SK-MEL-5 (cell line): Measurements from ENCODE around the gene SMARCA4. TPM values are rescaled to one million over a fixed set of nuclear protein-coding genes. Genes with fewer than 3 reads are reported as not detected.

Experiments used
- DNase-seq: peaks from one replicate; pipeline ENCODE4 v3.0.0-alpha.2; 2016; ENCODE audit warnings: low read depth, low spot score
- in situ Hi-C: cut with HindIII; loops from 2 replicates; pipeline ENCODE4 v1.10.0; 2016; ENCODE audit warnings: low sequenced_read_pairs, high pct_unique_total_duplicates, low pct_unique_long_range_greater_than_20kb
- total RNA-seq: library from RNA; depleted of rRNA; stranded (reverse); fragments of >200 nt; shearing (Covaris generic); gene quantifications from 2 replicates; pipeline ENCODE4 v1.2.3, GENCODE V29; 2014

The SMARCA4 gene
- total RNA-seq, 1 experiment from 2014 or later = 5.8 TPM

DNA sequence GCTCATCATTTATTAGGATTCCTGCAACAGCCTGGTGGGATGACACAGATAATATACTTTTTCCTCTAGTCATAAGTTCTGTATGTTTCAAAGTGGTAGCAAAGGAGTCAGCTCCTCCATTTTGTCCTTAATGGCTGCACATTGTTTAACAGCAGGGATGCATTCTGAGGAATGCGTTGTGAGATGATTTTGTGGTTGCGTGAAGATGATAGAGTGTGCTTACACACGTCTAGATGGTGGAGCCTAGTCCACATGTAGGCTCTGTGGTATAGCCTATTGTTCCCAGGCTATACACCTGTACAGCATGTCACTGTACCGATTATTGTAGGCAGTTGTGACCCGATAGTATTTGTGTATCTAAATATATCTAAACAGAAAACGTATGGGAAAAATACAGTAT lies 4.6 kb downstream of the SMARCA4 start:
- DNase-seq = no peak
- in situ Hi-C loops = no loop called here

GRCh38 chr19:10966809-10967208 lies 6.0 kb downstream of the SMARCA4 start:
- in situ Hi-C loops = no loop called here
- no peak for DNase-seq

- in situ Hi-C loops = no loop called here
These were observed 7.8 kb downstream of the SMARCA4 start for GRCh38 chr19:10968527-10969135.

DNA sequence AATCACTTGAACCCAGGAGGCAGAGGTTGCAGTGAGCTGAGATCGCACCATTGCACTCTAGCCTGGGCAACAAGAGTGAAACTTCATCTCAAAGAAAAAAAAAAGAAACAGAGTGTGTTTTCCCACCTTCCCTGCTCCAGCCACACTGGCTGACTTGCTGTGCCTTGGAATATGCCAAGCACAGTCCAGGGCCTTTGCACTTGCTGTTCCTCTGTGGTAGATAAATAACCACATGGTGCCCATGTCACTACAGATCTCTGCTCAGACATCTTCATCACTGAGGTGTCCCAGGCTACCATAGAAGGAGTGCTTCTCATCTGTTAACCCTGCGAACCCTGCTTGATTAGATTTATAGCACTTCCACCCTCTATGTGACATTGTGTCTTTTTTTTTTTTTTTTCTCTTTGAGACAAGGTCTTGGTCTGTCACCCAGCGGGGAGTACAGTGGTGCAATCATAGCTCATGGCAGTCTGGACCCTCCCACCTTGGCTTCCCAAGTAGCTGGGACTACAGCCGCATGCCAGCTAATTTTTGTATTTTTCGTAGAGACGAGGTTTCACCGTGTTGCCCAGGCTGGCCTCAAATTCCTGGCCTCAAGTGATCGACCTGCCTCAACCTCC lies 10.4 kb downstream of the SMARCA4 start:
- in situ Hi-C loops = no loop called here

More at GRCh38 chr19:10968527-10969135, 7.8 kb downstream of the SMARCA4 start:
- no peak for DNase-seq

GRCh38 chr19:10975374-10976130 lies 14.7 kb downstream of the SMARCA4 start:
- in situ Hi-C loops = no loop called here
- peak; percentile 35 for DNase-seq

More for the DNA sequence above, 10.4 kb downstream of the SMARCA4 start:
- no peak for DNase-seq

DNA sequence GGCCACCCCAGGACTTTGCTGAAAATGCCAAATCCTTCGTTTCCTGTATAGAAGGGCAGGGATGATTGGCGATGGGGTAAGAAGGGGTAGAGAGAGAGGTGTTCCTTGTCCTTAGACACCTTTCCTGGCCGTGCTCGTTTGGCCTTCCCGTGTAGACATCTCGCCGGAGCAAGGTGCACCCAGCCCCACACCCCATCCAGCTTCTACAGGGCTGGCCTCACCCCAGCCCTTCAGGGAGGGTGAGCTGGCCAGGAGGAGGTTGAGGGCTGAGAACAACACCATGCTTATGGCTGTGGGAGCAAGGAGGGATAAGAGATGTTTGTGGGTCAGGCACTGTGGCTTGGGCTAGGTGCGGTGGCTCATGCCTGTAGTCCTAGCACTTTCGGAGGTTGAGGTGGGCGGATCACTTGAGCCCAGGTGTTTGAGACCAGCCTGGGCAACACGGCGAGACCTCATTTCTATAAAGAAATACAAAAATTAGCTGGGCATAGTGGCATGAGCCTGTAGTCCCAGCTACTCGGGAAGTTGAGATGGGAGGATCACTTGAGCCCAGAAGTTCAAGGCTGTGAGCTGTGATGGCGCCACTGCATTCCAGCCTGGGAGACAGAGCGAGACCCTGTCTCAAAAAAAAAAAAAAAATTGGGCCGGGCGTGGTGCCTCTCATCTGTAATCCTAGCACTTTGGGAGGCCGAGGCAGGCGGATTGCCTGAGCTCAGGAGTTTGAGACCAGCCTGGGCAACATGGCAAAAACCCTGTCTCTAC lies 15.5 kb downstream of the SMARCA4 start:
- in situ Hi-C loops = no loop called here
- DNase-seq = no peak

DNA sequence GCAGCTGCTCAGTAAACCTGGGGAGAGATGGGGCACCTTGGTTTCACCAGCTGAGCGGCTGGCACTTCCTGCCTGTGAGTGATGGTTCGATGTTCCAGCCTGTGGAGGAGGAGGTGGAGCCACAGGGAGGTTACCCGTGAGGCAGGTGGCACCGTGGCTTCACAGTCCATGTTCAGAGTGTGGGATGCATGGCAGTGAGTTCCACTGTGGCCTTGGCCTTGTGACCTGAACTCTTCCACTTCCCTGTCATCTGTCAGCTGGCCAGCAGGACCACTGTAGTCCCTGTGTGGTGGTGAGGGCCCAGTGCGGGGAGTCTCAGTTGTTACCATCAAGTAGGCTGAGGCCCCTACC lies 16.9 kb downstream of the SMARCA4 start:
- no peak for DNase-seq
- in situ Hi-C loops = no loop called here

GRCh38 chr19:10979951-10980381 lies 19.1 kb downstream of the SMARCA4 start:
- in situ Hi-C loops = no loop called here
- no peak for DNase-seq

GRCh38 chr19:10981252-10981895 lies 20.5 kb downstream of the SMARCA4 start:
- in situ Hi-C loops = no loop called here
- no peak for DNase-seq

- DNase-seq = no peak
- in situ Hi-C loops = no loop called here
These were observed 22.2 kb downstream of the SMARCA4 start for GRCh38 chr19:10983026-10983425.

DNA sequence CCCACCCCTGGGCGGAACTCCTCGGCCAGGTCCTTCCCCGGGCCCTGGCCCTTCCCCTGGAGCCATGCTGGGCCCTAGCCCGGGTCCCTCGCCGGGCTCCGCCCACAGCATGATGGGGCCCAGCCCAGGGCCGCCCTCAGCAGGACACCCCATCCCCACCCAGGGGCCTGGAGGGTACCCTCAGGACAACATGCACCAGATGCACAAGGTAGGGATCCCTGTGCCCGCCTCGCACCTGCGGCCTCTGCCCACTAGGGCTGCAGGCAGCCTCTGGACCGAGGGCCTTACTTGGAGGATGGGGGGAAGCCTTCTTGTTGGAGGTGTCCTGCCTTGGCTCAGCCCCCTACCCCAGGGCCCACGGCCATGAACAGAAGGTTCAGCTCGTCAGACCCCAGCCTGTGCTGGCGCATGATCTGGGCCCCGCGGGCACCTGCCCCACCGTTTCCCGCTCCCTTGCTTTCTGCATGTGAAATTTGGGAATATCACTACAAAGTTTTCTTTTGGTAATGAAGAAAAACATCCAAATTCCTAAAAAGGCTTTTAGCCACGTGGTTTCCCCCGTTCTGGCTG lies 23.4 kb downstream of the SMARCA4 start:
- DNase-seq = no peak
- in situ Hi-C loops = no loop called here

DNA sequence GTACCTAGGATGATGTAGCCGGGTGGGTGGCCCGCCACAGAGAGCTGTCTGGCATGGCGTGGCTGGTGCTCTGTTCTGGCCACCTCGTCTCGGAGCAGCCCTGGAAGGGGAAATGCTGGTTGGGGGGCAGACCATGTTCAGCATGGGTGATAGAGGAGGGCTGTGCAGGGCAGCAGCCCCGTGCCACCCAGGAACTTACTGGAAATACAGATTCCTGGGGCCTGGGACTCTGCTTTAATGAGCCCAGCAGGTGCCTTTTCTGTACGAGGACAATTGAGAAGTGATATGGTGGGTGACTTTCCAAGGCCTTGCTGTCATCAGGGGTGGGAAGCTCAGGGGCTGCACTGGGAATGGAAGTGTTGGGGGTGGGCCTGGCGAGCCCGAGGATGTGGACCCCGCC lies 24.7 kb downstream of the SMARCA4 start:
- in situ Hi-C loops = no loop called here
- no peak for DNase-seq

DNA sequence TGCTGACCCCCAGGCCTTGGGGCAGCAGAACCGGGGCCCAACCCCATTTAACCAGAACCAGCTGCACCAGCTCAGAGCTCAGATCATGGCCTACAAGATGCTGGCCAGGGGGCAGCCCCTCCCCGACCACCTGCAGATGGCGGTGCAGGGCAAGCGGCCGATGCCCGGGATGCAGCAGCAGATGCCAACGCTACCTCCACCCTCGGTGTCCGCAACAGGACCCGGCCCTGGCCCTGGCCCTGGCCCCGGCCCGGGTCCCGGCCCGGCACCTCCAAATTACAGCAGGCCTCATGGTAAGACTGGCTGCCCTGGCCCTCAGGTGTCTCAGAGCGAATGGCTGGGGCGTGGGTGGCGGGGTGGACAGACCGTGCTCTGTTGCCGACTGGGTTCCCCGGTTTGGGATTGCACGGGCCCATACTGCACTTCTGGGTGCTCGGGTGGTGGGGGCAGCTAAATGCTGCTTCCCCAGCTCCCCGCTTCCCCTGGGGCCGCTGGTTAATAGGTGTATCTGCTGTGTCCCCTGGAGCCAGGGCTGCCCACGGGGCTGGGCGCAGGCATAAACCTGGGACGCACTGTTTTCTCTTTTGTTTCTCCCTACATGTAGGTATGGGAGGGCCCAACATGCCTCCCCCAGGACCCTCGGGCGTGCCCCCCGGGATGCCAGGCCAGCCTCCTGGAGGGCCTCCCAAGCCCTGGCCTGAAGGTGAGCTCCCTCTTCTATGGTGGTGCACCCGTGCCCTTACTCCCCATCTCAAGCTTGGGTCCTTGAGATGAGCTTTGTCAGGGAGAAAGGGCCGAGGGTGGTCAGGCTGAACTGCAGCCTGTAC lies 25.7 kb downstream of the SMARCA4 start:
- no peak for DNase-seq
- in situ Hi-C loops = no loop called here

GRCh38 chr19:10987571-10988297 lies 26.9 kb downstream of the SMARCA4 start:
- in situ Hi-C loops = no loop called here
- no peak for DNase-seq

DNA sequence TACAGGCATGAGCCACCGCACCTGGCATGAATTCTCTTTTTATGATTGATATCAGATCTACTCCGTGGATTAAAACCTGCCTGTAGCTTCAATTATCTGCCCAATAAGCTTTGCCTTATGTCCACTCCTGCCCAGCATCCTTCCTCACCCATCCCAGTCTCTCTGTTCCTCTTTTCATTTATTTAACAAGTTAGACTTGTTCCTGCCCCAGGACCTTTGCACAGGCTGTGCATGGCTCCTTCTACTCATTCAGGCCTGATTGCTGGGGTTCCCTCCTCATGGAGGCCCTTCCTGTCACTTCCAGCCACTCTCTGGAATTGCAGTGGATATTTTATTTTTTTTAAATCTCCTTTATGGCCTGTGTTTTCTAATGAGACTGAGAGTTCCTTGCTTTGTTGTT lies 27.6 kb downstream of the SMARCA4 start:
- in situ Hi-C loops = no loop called here
- DNase-seq = no peak

DNA sequence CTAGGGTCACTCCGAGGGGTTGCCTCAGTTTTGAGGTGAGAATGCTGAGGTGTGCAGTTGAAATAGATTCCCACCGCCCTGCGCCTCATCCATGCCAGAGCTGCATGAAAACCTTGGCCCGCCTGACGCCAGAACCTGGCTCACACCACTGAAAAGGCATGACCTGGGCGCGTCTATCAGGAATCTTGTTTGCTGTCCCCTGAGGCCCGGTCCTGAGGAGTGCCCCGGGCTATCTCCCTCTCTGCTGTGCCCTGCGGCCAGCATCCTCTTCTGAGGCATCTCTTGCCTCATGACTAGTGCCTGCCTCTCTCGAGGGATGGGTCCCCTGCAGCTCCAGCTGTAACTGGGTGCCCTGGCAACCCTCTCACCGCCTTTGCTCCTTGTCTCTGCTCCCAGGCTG lies 28.1 kb downstream of the SMARCA4 start:
- no peak for DNase-seq
- in situ Hi-C loops = no loop called here
